ENCODE measurements around the gene HDAC1. TPM values are rescaled to one million over a fixed set of nuclear protein-coding genes. Genes with fewer than 3 reads are reported as not detected.

Gene HDAC1
- total and polyA plus RNA-seq, 2 of the 8 experiments (the other 6 are each of a cell fraction or from before 2014, with no cell fraction given): 111 to 125 TPM

DNA sequence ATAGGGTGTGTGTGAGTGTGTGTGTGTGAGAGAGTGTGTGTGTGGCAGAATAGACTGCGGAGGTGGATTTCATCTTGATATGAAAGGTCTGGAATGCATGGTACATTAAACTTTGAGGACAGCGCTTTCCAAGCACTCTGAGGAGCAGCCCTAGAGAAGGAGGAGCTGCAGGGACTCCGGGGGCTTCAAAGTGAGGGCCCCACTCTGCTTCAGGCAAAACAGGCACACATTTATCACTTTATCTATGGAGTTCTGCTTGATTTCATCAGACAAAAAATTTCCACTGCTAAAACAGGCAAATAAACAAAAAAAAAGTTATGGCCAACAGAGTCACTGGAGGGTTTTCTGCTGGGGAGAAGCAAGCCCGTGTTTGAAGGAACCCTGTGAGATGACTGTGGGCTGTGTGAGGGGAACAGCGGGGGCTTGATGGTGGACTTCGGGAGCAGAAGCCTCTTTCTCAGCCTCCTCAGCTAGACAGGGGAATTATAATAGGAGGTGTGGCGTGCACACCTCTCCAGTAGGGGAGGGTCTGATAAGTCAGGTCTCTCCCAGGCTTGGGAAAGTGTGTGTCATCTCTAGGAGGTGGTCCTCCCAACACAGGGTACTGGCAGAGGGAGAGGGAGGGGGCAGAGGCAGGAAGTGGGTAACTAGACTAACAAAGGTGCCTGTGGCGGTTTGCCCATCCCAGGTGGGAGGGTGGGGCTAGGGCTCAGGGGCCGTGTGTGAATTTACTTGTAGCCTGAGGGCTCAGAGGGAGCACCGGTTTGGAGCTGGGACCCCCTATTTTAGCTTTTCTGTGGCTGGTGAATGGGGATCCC lies 18.3 kb upstream of the HDAC1 start (continued):
- TF ChIP-seq, protein P1, sequence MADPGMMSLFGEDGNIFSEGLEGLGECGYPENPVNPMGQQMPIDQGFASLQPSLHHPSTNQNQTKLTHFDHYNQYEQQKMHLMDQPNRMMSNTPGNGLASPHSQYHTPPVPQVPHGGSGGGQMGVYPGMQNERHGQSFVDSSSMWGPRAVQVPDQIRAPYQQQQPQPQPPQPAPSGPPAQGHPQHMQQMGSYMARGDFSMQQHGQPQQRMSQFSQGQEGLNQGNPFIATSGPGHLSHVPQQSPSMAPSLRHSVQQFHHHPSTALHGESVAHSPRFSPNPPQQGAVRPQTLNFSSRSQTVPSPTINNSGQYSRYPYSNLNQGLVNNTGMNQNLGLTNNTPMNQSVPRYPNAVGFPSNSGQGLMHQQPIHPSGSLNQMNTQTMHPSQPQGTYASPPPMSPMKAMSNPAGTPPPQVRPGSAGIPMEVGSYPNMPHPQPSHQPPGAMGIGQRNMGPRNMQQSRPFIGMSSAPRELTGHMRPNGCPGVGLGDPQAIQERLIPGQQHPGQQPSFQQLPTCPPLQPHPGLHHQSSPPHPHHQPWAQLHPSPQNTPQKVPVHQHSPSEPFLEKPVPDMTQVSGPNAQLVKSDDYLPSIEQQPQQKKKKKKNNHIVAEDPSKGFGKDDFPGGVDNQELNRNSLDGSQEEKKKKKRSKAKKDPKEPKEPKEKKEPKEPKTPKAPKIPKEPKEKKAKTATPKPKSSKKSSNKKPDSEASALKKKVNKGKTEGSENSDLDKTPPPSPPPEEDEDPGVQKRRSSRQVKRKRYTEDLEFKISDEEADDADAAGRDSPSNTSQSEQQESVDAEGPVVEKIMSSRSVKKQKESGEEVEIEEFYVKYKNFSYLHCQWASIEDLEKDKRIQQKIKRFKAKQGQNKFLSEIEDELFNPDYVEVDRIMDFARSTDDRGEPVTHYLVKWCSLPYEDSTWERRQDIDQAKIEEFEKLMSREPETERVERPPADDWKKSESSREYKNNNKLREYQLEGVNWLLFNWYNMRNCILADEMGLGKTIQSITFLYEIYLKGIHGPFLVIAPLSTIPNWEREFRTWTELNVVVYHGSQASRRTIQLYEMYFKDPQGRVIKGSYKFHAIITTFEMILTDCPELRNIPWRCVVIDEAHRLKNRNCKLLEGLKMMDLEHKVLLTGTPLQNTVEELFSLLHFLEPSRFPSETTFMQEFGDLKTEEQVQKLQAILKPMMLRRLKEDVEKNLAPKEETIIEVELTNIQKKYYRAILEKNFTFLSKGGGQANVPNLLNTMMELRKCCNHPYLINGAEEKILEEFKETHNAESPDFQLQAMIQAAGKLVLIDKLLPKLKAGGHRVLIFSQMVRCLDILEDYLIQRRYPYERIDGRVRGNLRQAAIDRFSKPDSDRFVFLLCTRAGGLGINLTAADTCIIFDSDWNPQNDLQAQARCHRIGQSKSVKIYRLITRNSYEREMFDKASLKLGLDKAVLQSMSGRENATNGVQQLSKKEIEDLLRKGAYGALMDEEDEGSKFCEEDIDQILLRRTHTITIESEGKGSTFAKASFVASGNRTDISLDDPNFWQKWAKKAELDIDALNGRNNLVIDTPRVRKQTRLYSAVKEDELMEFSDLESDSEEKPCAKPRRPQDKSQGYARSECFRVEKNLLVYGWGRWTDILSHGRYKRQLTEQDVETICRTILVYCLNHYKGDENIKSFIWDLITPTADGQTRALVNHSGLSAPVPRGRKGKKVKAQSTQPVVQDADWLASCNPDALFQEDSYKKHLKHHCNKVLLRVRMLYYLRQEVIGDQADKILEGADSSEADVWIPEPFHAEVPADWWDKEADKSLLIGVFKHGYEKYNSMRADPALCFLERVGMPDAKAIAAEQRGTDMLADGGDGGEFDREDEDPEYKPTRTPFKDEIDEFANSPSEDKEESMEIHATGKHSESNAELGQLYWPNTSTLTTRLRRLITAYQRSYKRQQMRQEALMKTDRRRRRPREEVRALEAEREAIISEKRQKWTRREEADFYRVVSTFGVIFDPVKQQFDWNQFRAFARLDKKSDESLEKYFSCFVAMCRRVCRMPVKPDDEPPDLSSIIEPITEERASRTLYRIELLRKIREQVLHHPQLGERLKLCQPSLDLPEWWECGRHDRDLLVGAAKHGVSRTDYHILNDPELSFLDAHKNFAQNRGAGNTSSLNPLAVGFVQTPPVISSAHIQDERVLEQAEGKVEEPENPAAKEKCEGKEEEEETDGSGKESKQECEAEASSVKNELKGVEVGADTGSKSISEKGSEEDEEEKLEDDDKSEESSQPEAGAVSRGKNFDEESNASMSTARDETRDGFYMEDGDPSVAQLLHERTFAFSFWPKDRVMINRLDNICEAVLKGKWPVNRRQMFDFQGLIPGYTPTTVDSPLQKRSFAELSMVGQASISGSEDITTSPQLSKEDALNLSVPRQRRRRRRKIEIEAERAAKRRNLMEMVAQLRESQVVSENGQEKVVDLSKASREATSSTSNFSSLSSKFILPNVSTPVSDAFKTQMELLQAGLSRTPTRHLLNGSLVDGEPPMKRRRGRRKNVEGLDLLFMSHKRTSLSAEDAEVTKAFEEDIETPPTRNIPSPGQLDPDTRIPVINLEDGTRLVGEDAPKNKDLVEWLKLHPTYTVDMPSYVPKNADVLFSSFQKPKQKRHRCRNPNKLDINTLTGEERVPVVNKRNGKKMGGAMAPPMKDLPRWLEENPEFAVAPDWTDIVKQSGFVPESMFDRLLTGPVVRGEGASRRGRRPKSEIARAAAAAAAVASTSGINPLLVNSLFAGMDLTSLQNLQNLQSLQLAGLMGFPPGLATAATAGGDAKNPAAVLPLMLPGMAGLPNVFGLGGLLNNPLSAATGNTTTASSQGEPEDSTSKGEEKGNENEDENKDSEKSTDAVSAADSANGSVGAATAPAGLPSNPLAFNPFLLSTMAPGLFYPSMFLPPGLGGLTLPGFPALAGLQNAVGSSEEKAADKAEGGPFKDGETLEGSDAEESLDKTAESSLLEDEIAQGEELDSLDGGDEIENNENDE (IDR thresholded peaks at IDR 0.05; ENCODE audit: insufficient replicate concordance, low read length): no peak
- TF ChIP-seq CTBP2 (IDR thresholded peaks at IDR 0.05; ENCODE audit: borderline replicate concordance, insufficient read depth, insufficient read length, low read length) (no peak), CREB1 (IDR thresholded peaks at IDR 0.05) (no peak), SIRT6 (IDR thresholded peaks at IDR 0.05; ENCODE audit: low read length) (no peak), SRF (IDR thresholded peaks at IDR 0.05; ENCODE audit: low read depth, low read length) (no peak), RXRA (IDR thresholded peaks at IDR 0.05; ENCODE audit: insufficient read depth, low read depth, low read length) (no peak), GABPA (IDR thresholded peaks at IDR 0.05; ENCODE audit: borderline replicate concordance, insufficient read depth, low read length) (no peak)
- TF ChIP-seq, protein P2, sequence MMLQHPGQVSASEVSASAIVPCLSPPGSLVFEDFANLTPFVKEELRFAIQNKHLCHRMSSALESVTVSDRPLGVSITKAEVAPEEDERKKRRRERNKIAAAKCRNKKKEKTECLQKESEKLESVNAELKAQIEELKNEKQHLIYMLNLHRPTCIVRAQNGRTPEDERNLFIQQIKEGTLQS (IDR thresholded peaks at IDR 0.05; ENCODE audit: insufficient read depth, low read depth, low read length): no peak
